Measurements from ENCODE around the gene HDAC11. TPM values are rescaled to one million over a fixed set of nuclear protein-coding genes. Genes with fewer than 3 reads are reported as not detected.

HDAC11 gene
- total RNA-seq, 2 experiments from 2014 or later: 4.5 to 4.6 TPM

DNA sequence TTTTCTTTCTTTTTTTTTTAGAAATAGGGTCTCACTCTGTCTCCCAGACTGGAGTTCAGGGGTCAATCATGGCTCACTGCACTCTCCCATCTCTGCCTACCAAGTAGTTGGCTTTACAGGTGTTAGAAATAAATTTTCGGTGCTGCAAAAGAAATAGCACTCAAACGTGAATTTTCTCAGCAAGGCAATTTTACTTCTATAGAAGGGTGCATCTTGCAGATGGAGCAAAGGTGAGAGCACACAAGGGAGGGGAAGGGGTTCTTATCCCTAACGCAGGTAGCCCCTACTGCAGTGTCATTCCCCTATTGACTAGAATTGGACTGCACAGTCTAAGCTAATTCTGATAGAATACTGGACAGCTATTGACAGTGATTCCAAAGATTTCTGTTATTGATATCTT lies 62.0 kb downstream of the HDAC11 start:
- intact Hi-C loops (cut with DNase I, micrococcal nuclease): no loop called here
- CTCF ChIA-PET: interaction anchor here (0.6 kb wide), 1 partner anchor 51 kb away, joined by 3 read pairs; no protein-coding TSS in a partner anchor
- Histone ChIP-seq H3K36me3 (ENCODE audit: insufficient read depth, low read length) (no peaks in the 10 kb centered on the region), H3K4me1 (ENCODE audit: insufficient read depth, low read length) (peaks cover 13% of the 10 kb centered on the region), H3K27ac (ENCODE audit: low read depth in 1 of 2, low read length in 2 of 2) (no peak overlapping the region), H3K9me3 (ENCODE audit: control insufficient read depth in 1 of 2, insufficient read depth in 1 of 2, low read length in 2 of 2) (peaks cover 0 to 18% of the 10 kb centered on the region in 2 experiments), H3K27me3 (ENCODE audit: control insufficient read depth in 1 of 2, insufficient read depth in 2 of 2, low read length in 2 of 2) (peaks cover 7 to 9% of the 10 kb centered on the region in 2 experiments), H3K4me3 (ENCODE audit: low read length) (no peak overlapping the region)
- H3K9me3 Mint-ChIP-seq: no peaks in the 10 kb centered on the region
- H3K27me3 Mint-ChIP-seq: peaks cover 17% of the 10 kb centered on the region
- no peak overlapping the region for H3K27ac Mint-ChIP-seq
- TF ChIP-seq, protein P1, sequence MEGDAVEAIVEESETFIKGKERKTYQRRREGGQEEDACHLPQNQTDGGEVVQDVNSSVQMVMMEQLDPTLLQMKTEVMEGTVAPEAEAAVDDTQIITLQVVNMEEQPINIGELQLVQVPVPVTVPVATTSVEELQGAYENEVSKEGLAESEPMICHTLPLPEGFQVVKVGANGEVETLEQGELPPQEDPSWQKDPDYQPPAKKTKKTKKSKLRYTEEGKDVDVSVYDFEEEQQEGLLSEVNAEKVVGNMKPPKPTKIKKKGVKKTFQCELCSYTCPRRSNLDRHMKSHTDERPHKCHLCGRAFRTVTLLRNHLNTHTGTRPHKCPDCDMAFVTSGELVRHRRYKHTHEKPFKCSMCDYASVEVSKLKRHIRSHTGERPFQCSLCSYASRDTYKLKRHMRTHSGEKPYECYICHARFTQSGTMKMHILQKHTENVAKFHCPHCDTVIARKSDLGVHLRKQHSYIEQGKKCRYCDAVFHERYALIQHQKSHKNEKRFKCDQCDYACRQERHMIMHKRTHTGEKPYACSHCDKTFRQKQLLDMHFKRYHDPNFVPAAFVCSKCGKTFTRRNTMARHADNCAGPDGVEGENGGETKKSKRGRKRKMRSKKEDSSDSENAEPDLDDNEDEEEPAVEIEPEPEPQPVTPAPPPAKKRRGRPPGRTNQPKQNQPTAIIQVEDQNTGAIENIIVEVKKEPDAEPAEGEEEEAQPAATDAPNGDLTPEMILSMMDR (IDR thresholded peaks at IDR 0.05): no peak
- H3K36me3 Mint-ChIP-seq (ENCODE audit: low read depth): no peaks in the 10 kb centered on the region
- no peak for ATAC-seq (ENCODE audit: poor library complexity)
- DNase-seq: no peak
- no peak overlapping the region for H3K4me3 Mint-ChIP-seq
- POLR2A ChIA-PET: no interaction called here
- peaks cover 17% of the 10 kb centered on the region for H3K4me1 Mint-ChIP-seq (ENCODE audit: low read depth)

DNA sequence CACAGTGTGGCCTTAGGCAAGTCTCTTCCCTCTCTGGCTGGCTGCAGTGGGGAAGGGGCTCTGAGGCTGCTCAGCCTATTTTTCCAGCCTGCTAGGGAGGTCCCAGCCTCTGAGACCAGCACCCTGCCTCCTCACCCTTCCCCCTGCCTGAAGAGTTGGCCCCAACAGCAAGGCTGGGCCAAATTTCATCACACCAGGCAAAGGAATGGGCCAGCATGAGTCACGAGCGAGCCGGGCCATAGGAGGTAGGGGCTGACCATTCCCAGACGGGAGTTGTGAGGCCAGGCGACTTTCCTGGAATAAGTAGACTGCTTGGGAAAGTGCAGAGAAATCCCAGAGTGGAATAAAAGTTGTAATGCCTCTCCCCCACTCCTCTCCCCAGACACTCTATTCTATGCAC lies 63.1 kb downstream of the HDAC11 start:
- intact Hi-C loops (cut with DNase I, micrococcal nuclease): no loop called here
- H3K27ac ChIP-seq (ENCODE audit: low read depth in 1 of 2, low read length in 2 of 2): no peak overlapping the region
- DNase-seq (no peak), ATAC-seq (ENCODE audit: poor library complexity) (no peak)
- H3K9me3 Mint-ChIP-seq: no peaks in the 10 kb centered on the region
- H3K36me3 Mint-ChIP-seq (ENCODE audit: low read depth): no peaks in the 10 kb centered on the region
- ChIA-PET CTCF (no interaction called here), POLR2A (no interaction called here)
- H3K4me1 ChIP-seq (ENCODE audit: insufficient read depth, low read length): peaks cover 13% of the 10 kb centered on the region
- H3K9me3 ChIP-seq (ENCODE audit: control insufficient read depth in 1 of 2, insufficient read depth in 1 of 2, low read length in 2 of 2): peaks cover 0 to 23% of the 10 kb centered on the region in 2 experiments
- H3K4me3 ChIP-seq (ENCODE audit: low read length): no peak overlapping the region
- H3K36me3 ChIP-seq (ENCODE audit: insufficient read depth, low read length): no peaks in the 10 kb centered on the region
- peaks cover 28% of the 10 kb centered on the region for H3K27me3 Mint-ChIP-seq
- peaks cover 13 to 15% of the 10 kb centered on the region in 2 experiments for H3K27me3 ChIP-seq (ENCODE audit: control insufficient read depth in 1 of 2, insufficient read depth in 2 of 2, low read length in 2 of 2)
- no peak overlapping the region for H3K27ac Mint-ChIP-seq
- H3K4me1 Mint-ChIP-seq (ENCODE audit: low read depth): peaks cover 20% of the 10 kb centered on the region
- TF ChIP-seq, protein P1 (IDR thresholded peaks at IDR 0.05): no peak
- no peak overlapping the region for H3K4me3 Mint-ChIP-seq

DNA sequence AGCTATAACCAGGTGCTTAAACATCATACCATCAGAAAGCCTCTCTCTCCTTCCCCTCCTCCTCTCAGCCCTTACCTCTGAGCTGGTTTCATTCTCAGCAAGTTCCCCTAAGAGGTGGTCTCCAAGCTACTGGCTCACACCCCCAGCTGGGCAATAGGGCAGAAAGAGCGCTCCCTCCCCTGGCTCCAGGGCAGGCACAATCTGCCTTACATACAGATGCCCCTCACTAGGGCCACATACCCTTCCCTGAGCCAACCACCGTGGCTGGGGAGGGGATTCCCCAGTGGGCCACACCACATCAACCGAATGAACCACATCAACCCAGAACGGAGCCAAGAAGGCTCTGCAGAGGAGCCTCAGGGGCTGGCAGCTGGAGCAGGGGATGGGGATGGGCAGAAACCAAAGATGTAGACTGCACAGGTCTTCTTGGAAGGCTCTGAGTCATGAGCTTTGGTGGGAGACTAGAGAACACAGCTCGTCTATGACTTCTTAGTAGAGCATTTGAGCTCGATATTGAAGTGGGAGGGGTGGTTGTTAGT lies 64.3 kb downstream of the HDAC11 start:
- Histone ChIP-seq H3K27me3 (ENCODE audit: control insufficient read depth in 1 of 2, insufficient read depth in 2 of 2, low read length in 2 of 2) (peaks cover 18 to 19% of the 10 kb centered on the region in 2 experiments), H3K36me3 (ENCODE audit: insufficient read depth, low read length) (no peaks in the 10 kb centered on the region), H3K9me3 (ENCODE audit: control insufficient read depth in 1 of 2, insufficient read depth in 1 of 2, low read length in 2 of 2) (peaks cover 0 to 28% of the 10 kb centered on the region in 2 experiments), H3K27ac (ENCODE audit: low read depth in 1 of 2, low read length in 2 of 2) (no peak overlapping the region), H3K4me1 (ENCODE audit: insufficient read depth, low read length) (peaks cover 17% of the 10 kb centered on the region), H3K4me3 (ENCODE audit: low read length) (no peak overlapping the region)
- intact Hi-C loops (cut with DNase I, micrococcal nuclease): no loop called here
- H3K9me3 Mint-ChIP-seq: no peaks in the 10 kb centered on the region
- TF ChIP-seq, protein P1 (IDR thresholded peaks at IDR 0.05): no peak
- H3K4me1 Mint-ChIP-seq (ENCODE audit: low read depth): peaks cover 22% of the 10 kb centered on the region
- H3K27me3 Mint-ChIP-seq: peaks cover 31% of the 10 kb centered on the region
- no peak overlapping the region for H3K4me3 Mint-ChIP-seq
- POLR2A ChIA-PET: no interaction called here
- peak; percentile 82 for ATAC-seq (ENCODE audit: poor library complexity)
- DNase-seq: peak in 12 of 14 experiments; percentile 7 to 73 (median 25)
- CTCF ChIA-PET: no interaction called here
- H3K27ac Mint-ChIP-seq: no peak overlapping the region
- H3K36me3 Mint-ChIP-seq (ENCODE audit: low read depth): no peaks in the 10 kb centered on the region

Measured in CD4-positive, alpha-beta T cell (primary cell).